ENCODE results near the gene C6orf132. TPM values are rescaled to one million over a fixed set of nuclear protein-coding genes. Genes with fewer than 3 reads are reported as not detected.
A peak's percentile ranks its signal among the peaks of the same experiment; 100 is the strongest.

Gene C6orf132
- total and polyA plus RNA-seq, 2 of the 4 experiments (the other 2 are of a cell fraction) = 0.72 to 1.7 TPM

GRCh38 chr6:42136508-42137193 is 5.8 kb downstream of the C6orf132 start:
- peak overlapping the region; percentile 42 for H3K27ac ChIP-seq (ENCODE audit: insufficient read depth, low read length)
- ChIA-PET CTCF (interaction anchor here (0.6 to 1.0 kb wide), 3 partner anchors 10 to 67 kb away, joined by 3 to 4 read pairs (median 3); no protein-coding TSS in a partner anchor), POLR2A (ENCODE audit: unreplicated experiment) (no interaction called here)
- peak overlapping the region; percentile 82 to 92 for H4K8ac ChIP-seq (ENCODE audit: low read depth in 2 of 2, low read length in 2 of 2)
- no peak overlapping the region for H3K4me3 ChIP-seq (ENCODE audit: insufficient read depth, low read depth, low read length)
- no peak overlapping the region for H3K56ac ChIP-seq (ENCODE audit: extremely low read depth, insufficient read depth, low read length)
- peak overlapping the region; percentile 81; the same call in 2 of the 3 replicates for H2BK15ac ChIP-seq (ENCODE audit: low read depth, low read length)
- peak overlapping the region; percentile 81 for H2BK5ac ChIP-seq (ENCODE audit: low read depth, low read length, poor library complexity, severe bottlenecking)
- peaks cover 0 to 67% of the 10 kb centered on the region in 2 experiments; a peak in 2 of 4 replicates for H3K79me1 ChIP-seq (ENCODE audit: low read depth in 1 of 2, low read length in 2 of 2)
- peak overlapping the region; percentile 71 for H3K23ac ChIP-seq (ENCODE audit: low read depth, low read length)
- no TSS peak for BruUV-seq (replicated peaks)
- dilution Hi-C loops (cut with HindIII; ENCODE audit: low sequenced_read_pairs, unreplicated experiment) = no loop called here
- H2AFZ ChIP-seq (replicated peaks; ENCODE audit: low read length, poor library complexity) = peak overlapping the region; percentile 84
- peak overlapping the region; percentile 73 for H4K5ac ChIP-seq (ENCODE audit: low read depth, low read length)
- H4K20me1 ChIP-seq (ENCODE audit: insufficient read depth, low read length) = no peaks in the 10 kb centered on the region
- H4K91ac ChIP-seq (ENCODE audit: insufficient read depth, low read depth, low read length) = peak overlapping the region; percentile 92
- H2AK5ac ChIP-seq (ENCODE audit: low read depth, low read length) = peak overlapping the region; percentile 87
- H3K4me2 ChIP-seq (ENCODE audit: low read depth, low read length) = peak overlapping the region; percentile 37
- peak overlapping the region; percentile 33; the same call in 1 of the 2 replicates for H3K9ac ChIP-seq (ENCODE audit: low read depth, low read length)
- in situ Hi-C loops (cut with MboI; ENCODE audit: low sequenced_read_pairs) = no loop called here
- H3K14ac ChIP-seq (replicated peaks; ENCODE audit: low read depth, low read length) = peak overlapping the region; percentile 94
- H3K4me1 ChIP-seq (ENCODE audit: control insufficient read depth, insufficient read depth, low read length) = peaks cover 21% of the 10 kb centered on the region
- no peaks in the 10 kb centered on the region for H3K27me3 ChIP-seq (ENCODE audit: control insufficient read depth, insufficient read depth, low read length)
- H3K36me3 ChIP-seq (ENCODE audit: control insufficient read depth, insufficient read depth, low read length) = no peaks in the 10 kb centered on the region
- H3K18ac ChIP-seq (ENCODE audit: low read depth, low read length) = peak overlapping the region; percentile 64
- H3K9me3 ChIP-seq (ENCODE audit: control insufficient read depth, insufficient read depth, low read length) = no peaks in the 10 kb centered on the region
- ATAC-seq (ENCODE audit: low read depth) (peak; percentile 69), DNase-seq (peak; percentile 85)
- 23% methylated on average over 6 of the region's 14 CpGs; no CpG with 5 or more reads in 1 of the 2 experiments for WGBS, 2 experiments (ENCODE audit: extremely low coverage in 2 of 2, insufficient read length in 1 of 2)
- intact Hi-C loops (cut with micrococcal nuclease) = no loop called here
- H2BK20ac ChIP-seq (ENCODE audit: low read depth, low read length) = peak overlapping the region; percentile 85
- peak overlapping the region; percentile 88 for H2AK9ac ChIP-seq (replicated peaks; ENCODE audit: low read depth, low read length, poor library complexity)
- peak overlapping the region; percentile 91 for H3K4ac ChIP-seq (ENCODE audit: low read depth, low read length)
- peaks cover 29% of the 10 kb centered on the region for H3K9me1 ChIP-seq (ENCODE audit: insufficient read depth, low read length)
- H2BK120ac ChIP-seq (ENCODE audit: low read depth, low read length) = peak overlapping the region; percentile 94
- TF ChIP-seq RCOR1 (IDR thresholded peaks at IDR 0.05; ENCODE audit: insufficient replicate concordance, low read length) (no peak), USF2 (IDR thresholded peaks at IDR 0.05; ENCODE audit: low read depth, low read length) (no peak), POLR2A (IDR thresholded peaks at IDR 0.05; ENCODE audit: low read depth, low read length) (no peak), BHLHE40 (IDR thresholded peaks at IDR 0.05; ENCODE audit: low read depth, low read length) (no peak), FOS (IDR thresholded peaks at IDR 0.05; ENCODE audit: low read depth, low read length) (peak; percentile 64), CHD1 (IDR thresholded peaks at IDR 0.05; ENCODE audit: low read depth, low read length) (no peak), NFE2L2 (IDR thresholded peaks at IDR 0.05; ENCODE audit: low read depth, low read length) (peak; percentile 63; the same call in 1 of the 2 replicates), ELK1 (IDR thresholded peaks at IDR 0.05; ENCODE audit: borderline replicate concordance, low read depth, low read length) (no peak), RAD21 (IDR thresholded peaks at IDR 0.05; ENCODE audit: low read length) (no peak), MAFK (IDR thresholded peaks at IDR 0.05; ENCODE audit: low read depth, low read length) (peak; percentile 87), MXI1 (IDR thresholded peaks at IDR 0.05; ENCODE audit: borderline replicate concordance, low read depth, low read length) (no peak), SMC3 (IDR thresholded peaks at IDR 0.05; ENCODE audit: low read depth, low read length) (no peak), CEBPB (IDR thresholded peaks at IDR 0.05; ENCODE audit: low read depth, low read length) (no peak), RFX5 (IDR thresholded peaks at IDR 0.05; ENCODE audit: low read depth, low read length) (no peak), MAZ (IDR thresholded peaks at IDR 0.05; ENCODE audit: borderline replicate concordance, low read depth, low read length) (no peak)

All from IMR-90 (cell line).